H9 (cell line): ENCODE results near the gene PTPA. TPM values are rescaled to one million over a fixed set of nuclear protein-coding genes. Genes with fewer than 3 reads are reported as not detected.
A peak's percentile ranks its signal among the peaks of the same experiment; 100 is the strongest.

ENCODE experiments used
- DNase-seq: peaks from one replicate; pipeline ENCODE4 v3.0.0-alpha.2; 2017
- H2AFZ ChIP-seq: one replicate; pipeline ENCODE4 v1.6.1; 2013; ENCODE audit warnings: mild to moderate bottlenecking, low read length, control low read depth, moderate library complexity
- H2AK5ac ChIP-seq: 2 replicates; pipeline ENCODE4 v1.6.1; 2013; ENCODE audit warnings: low read length, control low read depth, mixed read lengths; ENCODE audit not compliant: insufficient read length
- H2BK120ac ChIP-seq: one replicate; pipeline ENCODE4 v1.6.1; 2013; ENCODE audit warnings: low read depth, mild to moderate bottlenecking, low read length, control low read depth, inconsistent platforms; ENCODE audit not compliant: poor library complexity, severe bottlenecking
- H2BK12ac ChIP-seq: 2 replicates; pipeline ENCODE4 v1.6.1; 2013; ENCODE audit warnings: low read length, control low read depth, mixed read lengths, low read depth; ENCODE audit not compliant: insufficient read length
- H2BK15ac ChIP-seq: 2 replicates; pipeline ENCODE4 v1.6.1; 2013; ENCODE audit warnings: low read depth, low read length, control low read depth
- H2BK20ac ChIP-seq: one replicate; pipeline ENCODE4 v1.6.1; 2013; ENCODE audit warnings: low read depth, mild to moderate bottlenecking, low read length, control low read depth, inconsistent platforms; ENCODE audit not compliant: poor library complexity, severe bottlenecking
- H2BK5ac ChIP-seq: 2 replicates; pipeline ENCODE4 v1.6.1; 2013; ENCODE audit warnings: low read length, control low read depth, mixed read lengths; ENCODE audit not compliant: insufficient read length
- H3K14ac ChIP-seq: 2 replicates; pipeline ENCODE4 v1.6.1; 2013; ENCODE audit warnings: low read length, control low read depth; ENCODE audit not compliant: insufficient read depth
- H3K18ac ChIP-seq: 2 replicates; pipeline ENCODE4 v1.6.1; 2013; ENCODE audit warnings: low read depth, mild to moderate bottlenecking, mixed read lengths, low read length, control low read depth; ENCODE audit not compliant: insufficient read length
- H3K23ac ChIP-seq: 2 replicates; pipeline ENCODE4 v1.6.1; 2013; ENCODE audit warnings: low read length, control low read depth, mixed read lengths, low read depth; ENCODE audit not compliant: insufficient read length
- H3K23me2 ChIP-seq: 2 replicates; pipeline ENCODE4 v1.6.1; 2013; ENCODE audit warnings: low read depth, mild to moderate bottlenecking, mixed read lengths, low read length, control low read depth; ENCODE audit not compliant: insufficient read length, poor library complexity, severe bottlenecking
- H3K27ac ChIP-seq: 2 replicates; pipeline ENCODE4 v1.5.1; 2013; ENCODE audit warnings: low read length, control low read depth, mixed read lengths, low read depth; ENCODE audit not compliant: insufficient read length
- H3K27me3 ChIP-seq: 2 replicates; pipeline ENCODE4 v1.6.1; 2013; ENCODE audit warnings: low read length, control low read depth, inconsistent platforms; ENCODE audit not compliant: insufficient read depth
- H3K4ac ChIP-seq: 2 replicates; pipeline ENCODE4 v1.6.1; 2013; ENCODE audit warnings: low read depth, mild to moderate bottlenecking, control low read depth, inconsistent platforms, low read length, moderate library complexity
- H3K4me1 ChIP-seq: 2 replicates; pipeline ENCODE4 v1.6.1; 2013; ENCODE audit warnings: low read length, control low read depth, inconsistent platforms; ENCODE audit not compliant: insufficient read depth
- H3K4me2 ChIP-seq: 2 replicates; pipeline ENCODE4 v1.6.1; 2013; ENCODE audit warnings: low read length, control low read depth, mixed read lengths; ENCODE audit not compliant: insufficient read length, insufficient read depth
- H3K56ac ChIP-seq: 2 replicates; pipeline ENCODE4 v1.6.1; 2013; ENCODE audit warnings: low read depth, mild to moderate bottlenecking, mixed read lengths, low read length, control low read depth; ENCODE audit not compliant: insufficient read length
- H3K79me1 ChIP-seq: 2 replicates; pipeline ENCODE4 v1.6.1; 2013; ENCODE audit warnings: low read depth, mild to moderate bottlenecking, moderate library complexity, low read length, control low read depth, inconsistent platforms; ENCODE audit not compliant: insufficient read depth, poor library complexity, severe bottlenecking
- H3K79me2 ChIP-seq: 2 replicates; pipeline ENCODE4 v1.6.1; 2013; ENCODE audit warnings: low read length, control low read depth, inconsistent platforms; ENCODE audit not compliant: insufficient read depth
- H3K9ac ChIP-seq: 2 replicates; pipeline ENCODE4 v1.6.1; 2013; ENCODE audit warnings: low read length, control low read depth, mixed read lengths; ENCODE audit not compliant: insufficient read length; ENCODE audit errors: extremely low read depth
- H3K9me3 ChIP-seq: one replicate; pipeline ENCODE4 v1.6.1; 2013; ENCODE audit warnings: low read depth, low read length, inconsistent platforms; ENCODE audit not compliant: control insufficient read depth
- H3T11ph ChIP-seq: one replicate; pipeline ENCODE4 v1.6.1; 2013; ENCODE audit warnings: mild to moderate bottlenecking, low read length, control low read depth, inconsistent platforms
- H4K20me1 ChIP-seq: one replicate; pipeline ENCODE4 v1.6.1; 2013; ENCODE audit not compliant: control insufficient read depth, insufficient read length, insufficient read depth
- H4K5ac ChIP-seq: 2 replicates; pipeline ENCODE4 v1.6.1; 2013; ENCODE audit warnings: low read depth, mild to moderate bottlenecking, mixed read lengths, low read length, control low read depth; ENCODE audit not compliant: insufficient read length
- H4K8ac ChIP-seq: replicated peaks from 2 replicates; pipeline ENCODE4 v1.6.1; 2013; ENCODE audit warnings: low read length, control low read depth, mixed read lengths, low read depth; ENCODE audit not compliant: insufficient read length
- H4K91ac ChIP-seq: 2 replicates; pipeline ENCODE4 v1.6.1; 2013; ENCODE audit warnings: low read depth, mild to moderate bottlenecking, moderate library complexity, mixed read lengths, low read length, control low read depth; ENCODE audit not compliant: insufficient read length
- H3K27ac Mint-ChIP-seq, 3 experiments: 2 replicates in 2 of 3; 3 replicates in 1 of 3; pipeline ENCODE4 v1.8.0; 2020 to 2021; ENCODE audit warnings: mixed read lengths in 3 of 3, mild to moderate bottlenecking in 1 of 3, moderate library complexity in 1 of 3
- H3K27me3 Mint-ChIP-seq: 2 replicates; pipeline ENCODE4 v1.8.0; 2021; ENCODE audit warnings: low read depth, mild to moderate bottlenecking, moderate library complexity, mixed read lengths
- H3K36me3 Mint-ChIP-seq, 3 experiments: 2 replicates in 2 of 3; 3 replicates in 1 of 3; pipeline ENCODE4 v1.8.0; 2020 to 2021; ENCODE audit warnings: low read depth in 3 of 3, mixed read lengths in 3 of 3; ENCODE audit not compliant: insufficient read depth in 1 of 3
- H3K4me1 Mint-ChIP-seq, 2 experiments: 2 replicates each; pipeline ENCODE4 v1.8.0; 2020; ENCODE audit warnings: mixed read lengths in 2 of 2
- H3K4me3 Mint-ChIP-seq, 2 experiments: 2 replicates in 1 of 2; 3 replicates in 1 of 2; pipeline ENCODE4 v1.8.0; 2020 to 2021; ENCODE audit warnings: mild to moderate bottlenecking in 2 of 2, mixed read lengths in 2 of 2, moderate library complexity in 1 of 2
- H3K9me3 Mint-ChIP-seq, 2 experiments: 2 replicates in 1 of 2; 3 replicates in 1 of 2; pipeline ENCODE4 v1.8.0; 2020; ENCODE audit warnings: mild to moderate bottlenecking in 2 of 2, mixed read lengths in 2 of 2, moderate library complexity in 1 of 2
- CTCF ChIP-seq: fragments of 200-600 bp; sonication (generic); conservative IDR thresholded peaks from 3 replicates; pipeline ENCODE4 v1.8.0; 2021; ENCODE audit warnings: antibody characterized with exemption, mild to moderate bottlenecking
- WGBS: extraction: QIAGEN DNeasy Blood & Tissue Kit; methylation state at CpG from one replicate; pipeline ENCODE4 v1.1.7; 2013; ENCODE audit warnings: missing lambda C conversion rate, low lambda C conversion rate, mixed read lengths; ENCODE audit not compliant: insufficient read length; ENCODE audit errors: extremely low coverage; 5-methylcytosine and 5-hydroxymethylcytosine counted together
- total RNA-seq: library from RNA; stranded (reverse); gene quantifications from 2 replicates; pipeline ENCODE4 v1.2.1, GENCODE V29; 2021

PTPA gene
- total RNA-seq, 1 experiment from 2014 or later: 145 TPM

- H3K36me3 Mint-ChIP-seq: no peaks in the 10 kb centered on the region; a peak in 1 of 7 replicates
- H2AK5ac ChIP-seq: no peak overlapping the region
- H4K20me1 ChIP-seq: no peaks in the 10 kb centered on the region
- no peak overlapping the region for H2AFZ ChIP-seq
- no peak overlapping the region for H2BK20ac ChIP-seq
- H2BK5ac ChIP-seq: no peak overlapping the region
- no peak overlapping the region for H3K4ac ChIP-seq
- no peak overlapping the region for H3K23ac ChIP-seq
- no peak overlapping the region for H4K5ac ChIP-seq
- H4K91ac ChIP-seq: no peak overlapping the region
- no peaks in the 10 kb centered on the region for H3K9me3 ChIP-seq
- no peak overlapping the region for H3K9ac ChIP-seq
- H3K79me2 ChIP-seq: no peaks in the 10 kb centered on the region
- H3K4me2 ChIP-seq: no peak overlapping the region
- H3K27ac Mint-ChIP-seq: no peak overlapping the region
- peaks cover 68% of the 10 kb centered on the region for H3K27me3 Mint-ChIP-seq
- H3K4me1 ChIP-seq: peaks cover 4% of the 10 kb centered on the region; the same call in 1 of the 2 replicates
- H3K23me2 ChIP-seq: peaks cover 29% of the 10 kb centered on the region
- H3K56ac ChIP-seq: no peak overlapping the region
- peaks cover 24% of the 10 kb centered on the region for H3K27me3 ChIP-seq
- H3K4me3 Mint-ChIP-seq: peak overlapping the region in 1 of 2 experiments; percentile 51; a peak in 1 of 5 replicates
- H3K18ac ChIP-seq: no peak overlapping the region
- DNase-seq: no peak
- no peak overlapping the region for H3T11ph ChIP-seq
- no peaks in the 10 kb centered on the region for H3K79me1 ChIP-seq
- H2BK15ac ChIP-seq: no peak overlapping the region
- no peak overlapping the region for H2BK12ac ChIP-seq
- H3K14ac ChIP-seq: no peak overlapping the region
- no peak overlapping the region for H4K8ac ChIP-seq
- no peaks in the 10 kb centered on the region for H3K9me3 Mint-ChIP-seq
- TF ChIP-seq CTCF: no peak
- peaks cover 11 to 19% of the 10 kb centered on the region in 2 experiments for H3K4me1 Mint-ChIP-seq
- no CpG with 5 or more reads among the region's 5 CpGs for WGBS
- no peak overlapping the region for H3K27ac ChIP-seq
- H2BK120ac ChIP-seq: no peak overlapping the region
Observed at GRCh38 chr9:129172816-129173215, 61.6 kb downstream of the PTPA start.
